Tibial nerve (tissue), 4 donors: ENCODE results near the gene WDTC1.

ENCODE experiments used
- EP300 ChIP-seq, 2 donors: sonication (generic); formaldehyde crosslinking; IDR thresholded peaks; one replicate each; pipeline ENCODE4 v1.6.1; 2017; ENCODE audit warnings: antibody characterized with exemption in 2 of 2, mild to moderate bottlenecking in 1 of 2
- POLR2A ChIP-seq, 2 donors: fragments of 450-650 bp; IDR thresholded peaks; one replicate each; pipeline ENCODE4 v1.6.1; 2017; ENCODE audit warnings: antibody characterized with exemption in 2 of 2, mild to moderate bottlenecking in 2 of 2, moderate library complexity in 2 of 2
- TF ChIP-seq, protein P1 (sequence below), 5 experiments: fragments of 200-600 bp in 3 of 5; fragments of 450-650 bp in 2 of 5; sonication (generic) in 3 of 5; IDR thresholded peaks; one replicate each; pipeline ENCODE4 v1.5.1; 2016 to 2019; ENCODE audit warnings: antibody characterized with exemption in 5 of 5, mild to moderate bottlenecking in 3 of 5, moderate library complexity in 2 of 5

DNA sequence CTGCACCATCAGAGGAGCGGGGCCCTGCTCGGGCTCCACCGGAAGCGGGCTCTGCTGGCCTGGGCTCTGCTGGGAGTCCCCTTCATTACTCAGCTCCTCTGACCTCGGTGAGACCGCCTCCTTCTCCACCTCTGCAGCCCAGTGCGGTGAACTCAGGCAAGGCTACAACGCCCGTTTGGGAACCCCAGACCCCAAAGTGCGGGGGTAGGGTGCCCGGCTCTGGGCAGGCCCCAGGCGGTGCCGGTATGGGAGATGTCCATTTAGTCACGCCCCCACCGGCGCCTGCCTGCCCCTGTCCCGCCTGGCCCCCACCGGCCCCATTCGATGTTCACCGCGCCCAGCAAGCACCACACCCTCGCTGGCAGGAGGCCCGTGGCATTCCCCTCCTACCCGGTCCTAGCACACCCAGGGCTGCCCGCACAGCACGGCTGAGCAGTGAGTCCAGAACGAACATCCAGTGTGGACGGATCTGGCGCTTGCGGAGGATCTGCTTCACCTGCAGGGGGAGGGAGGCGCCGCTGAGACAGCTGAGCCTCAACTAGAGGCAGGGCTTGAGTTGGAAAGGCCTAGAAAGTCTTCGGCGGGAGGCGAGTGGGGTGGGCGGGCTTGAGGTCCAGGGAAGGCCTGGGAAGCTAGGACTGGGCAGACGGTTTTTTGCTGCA, 122.3 kb downstream of the WDTC1 start:
- TF ChIP-seq, protein P1, sequence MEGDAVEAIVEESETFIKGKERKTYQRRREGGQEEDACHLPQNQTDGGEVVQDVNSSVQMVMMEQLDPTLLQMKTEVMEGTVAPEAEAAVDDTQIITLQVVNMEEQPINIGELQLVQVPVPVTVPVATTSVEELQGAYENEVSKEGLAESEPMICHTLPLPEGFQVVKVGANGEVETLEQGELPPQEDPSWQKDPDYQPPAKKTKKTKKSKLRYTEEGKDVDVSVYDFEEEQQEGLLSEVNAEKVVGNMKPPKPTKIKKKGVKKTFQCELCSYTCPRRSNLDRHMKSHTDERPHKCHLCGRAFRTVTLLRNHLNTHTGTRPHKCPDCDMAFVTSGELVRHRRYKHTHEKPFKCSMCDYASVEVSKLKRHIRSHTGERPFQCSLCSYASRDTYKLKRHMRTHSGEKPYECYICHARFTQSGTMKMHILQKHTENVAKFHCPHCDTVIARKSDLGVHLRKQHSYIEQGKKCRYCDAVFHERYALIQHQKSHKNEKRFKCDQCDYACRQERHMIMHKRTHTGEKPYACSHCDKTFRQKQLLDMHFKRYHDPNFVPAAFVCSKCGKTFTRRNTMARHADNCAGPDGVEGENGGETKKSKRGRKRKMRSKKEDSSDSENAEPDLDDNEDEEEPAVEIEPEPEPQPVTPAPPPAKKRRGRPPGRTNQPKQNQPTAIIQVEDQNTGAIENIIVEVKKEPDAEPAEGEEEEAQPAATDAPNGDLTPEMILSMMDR (IDR thresholded peaks at IDR 0.05): no peak
- TF ChIP-seq EP300 (IDR thresholded peaks at IDR 0.05): no peak
- TF ChIP-seq POLR2A (IDR thresholded peaks at IDR 0.05): no peak
